EH (cell line): ENCODE data around the gene CACNA2D3.

Source experiments
- DNase-seq: peaks from one replicate; pipeline ENCODE4 v3.0.0-alpha.2; 2015; ENCODE audit warnings: low read depth

CACNA2D3 gene

GRCh38 chr3:54746722-54747121, 624.4 kb downstream of the CACNA2D3 start:
- DNase-seq, result peak; percentile 56

DNA sequence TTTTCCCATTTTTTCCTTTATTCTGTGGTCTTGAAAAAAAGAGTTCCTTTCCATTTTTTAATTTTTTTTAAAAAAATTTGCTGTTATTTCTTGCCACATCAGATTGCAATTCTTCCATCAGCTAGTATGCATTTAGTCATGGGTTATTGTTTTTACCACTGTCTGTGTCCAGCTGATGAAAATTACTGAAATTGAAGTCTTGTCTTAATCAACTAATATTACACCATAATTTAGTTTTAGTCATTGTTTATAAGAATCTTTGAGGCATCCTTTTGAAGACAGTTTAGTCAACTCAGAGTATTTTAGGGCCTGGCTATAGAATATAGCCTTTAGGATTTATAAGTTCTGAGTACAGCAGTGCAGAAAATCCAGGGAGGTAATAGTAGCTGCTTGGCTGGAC, 633.4 kb downstream of the CACNA2D3 start:
- no peak for DNase-seq

GRCh38 chr3:54756330-54756731, 634.0 kb downstream of the CACNA2D3 start:
- DNase-seq, result peak; percentile 99

GRCh38 chr3:54758461-54758860, 636.1 kb downstream of the CACNA2D3 start:
- DNase-seq, result no peak

- no peak for DNase-seq
Observed at GRCh38 chr3:54759166-54759565, 636.8 kb downstream of the CACNA2D3 start.

DNA sequence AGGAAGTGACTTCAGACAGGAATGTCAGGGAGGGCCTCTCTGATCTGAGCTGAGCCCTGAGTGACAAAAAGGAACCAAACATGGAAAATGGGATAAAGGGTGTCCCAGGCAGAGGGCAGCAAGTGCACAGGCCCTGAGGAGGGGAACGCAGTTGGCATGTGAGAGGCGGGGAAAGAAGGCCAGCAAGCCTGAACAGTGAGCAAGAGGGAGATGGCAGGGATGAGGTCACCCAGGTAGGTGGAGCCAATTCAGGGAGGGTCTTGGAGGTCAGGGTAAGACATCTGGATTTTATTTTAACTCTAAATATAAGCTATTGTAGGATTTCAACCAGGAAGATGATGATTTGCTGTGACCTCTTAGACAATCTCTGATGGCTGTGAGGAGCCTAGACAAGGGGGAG, 637.8 kb downstream of the CACNA2D3 start:
- peak; percentile 74 for DNase-seq

DNA sequence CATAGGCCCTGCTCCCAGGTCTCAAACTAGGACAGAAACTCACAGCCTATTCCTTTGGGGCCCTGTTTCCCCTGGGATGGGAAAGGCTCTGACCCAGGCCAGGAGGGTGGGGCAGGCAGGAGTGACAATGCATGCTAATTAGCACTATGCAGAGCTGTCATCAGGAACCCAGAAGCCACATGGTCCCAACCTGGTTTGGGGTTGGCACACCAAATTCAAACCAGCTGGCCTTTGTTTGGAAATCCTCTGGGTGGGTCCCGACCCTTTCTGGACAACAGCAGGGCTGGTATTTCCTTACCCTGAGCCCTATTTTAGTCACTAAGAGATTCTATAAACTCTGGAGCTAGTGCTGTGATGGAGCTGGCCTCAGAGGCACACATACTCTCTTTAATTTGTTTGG, 639.3 kb downstream of the CACNA2D3 start:
- DNase-seq, result no peak

- no peak for DNase-seq
Observed at GRCh38 chr3:54764911-54765310, 642.6 kb downstream of the CACNA2D3 start.

DNA sequence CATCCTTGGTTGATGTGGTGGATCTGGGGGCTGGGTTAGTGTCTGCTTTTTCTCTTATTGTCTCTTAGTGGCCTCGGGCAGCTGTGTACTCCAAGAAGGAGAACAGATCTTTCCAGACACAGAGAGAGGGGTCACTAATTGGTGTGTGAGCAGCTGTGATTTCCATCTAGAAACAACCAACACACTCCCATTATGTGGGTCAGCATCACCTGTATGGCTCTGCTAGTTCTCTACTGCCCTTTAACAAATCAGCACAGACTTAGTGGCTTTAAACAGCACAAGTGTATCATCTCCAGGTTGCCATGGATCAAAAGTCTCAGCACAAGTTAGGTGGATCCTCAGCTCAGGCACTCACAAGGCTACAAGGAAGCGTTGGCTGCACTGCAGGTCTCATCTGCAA, 648.7 kb downstream of the CACNA2D3 start:
- DNase-seq, result no peak

GRCh38 chr3:54772051-54772450, 649.7 kb downstream of the CACNA2D3 start:
- DNase-seq, result peak; percentile 67

DNA sequence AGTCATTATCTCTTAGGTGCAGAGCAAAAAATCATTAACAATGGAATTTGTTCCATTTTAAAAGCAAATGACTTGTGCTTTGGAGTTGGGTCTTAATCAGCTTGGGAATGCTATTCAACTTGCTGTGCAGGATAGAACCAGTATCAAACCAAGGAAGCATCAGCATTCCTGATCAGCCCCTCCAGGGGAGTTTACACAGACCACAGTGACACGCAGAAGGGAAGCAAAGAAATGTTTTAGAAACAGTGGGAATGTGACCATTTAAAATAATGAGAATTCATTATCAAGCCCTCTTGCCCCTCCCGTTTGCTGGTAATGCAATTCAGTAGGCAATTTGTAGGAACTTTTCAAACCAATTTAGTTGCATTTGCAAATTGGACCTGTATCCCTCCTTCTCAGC, 650.4 kb downstream of the CACNA2D3 start:
- DNase-seq, result peak; percentile 56

DNA sequence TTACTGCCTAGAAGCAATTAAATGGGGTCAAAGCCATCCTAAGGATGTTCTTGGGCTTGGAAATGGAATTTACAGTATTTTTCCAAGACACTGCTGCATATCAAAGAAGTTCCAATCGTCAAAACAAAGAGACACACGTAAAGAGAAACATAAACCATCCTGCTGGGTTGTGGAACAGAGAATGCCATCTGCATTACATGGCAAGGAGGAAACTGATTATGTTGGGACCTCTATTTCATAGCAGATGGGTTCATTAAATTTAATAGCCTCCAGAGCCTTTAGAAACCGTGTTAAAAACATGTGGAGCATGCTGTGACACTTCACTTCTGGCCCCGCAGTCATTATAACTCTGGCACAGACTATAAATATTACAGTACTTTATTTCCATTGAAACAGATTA, 650.9 kb downstream of the CACNA2D3 start:
- DNase-seq, result peak; percentile 82

DNA sequence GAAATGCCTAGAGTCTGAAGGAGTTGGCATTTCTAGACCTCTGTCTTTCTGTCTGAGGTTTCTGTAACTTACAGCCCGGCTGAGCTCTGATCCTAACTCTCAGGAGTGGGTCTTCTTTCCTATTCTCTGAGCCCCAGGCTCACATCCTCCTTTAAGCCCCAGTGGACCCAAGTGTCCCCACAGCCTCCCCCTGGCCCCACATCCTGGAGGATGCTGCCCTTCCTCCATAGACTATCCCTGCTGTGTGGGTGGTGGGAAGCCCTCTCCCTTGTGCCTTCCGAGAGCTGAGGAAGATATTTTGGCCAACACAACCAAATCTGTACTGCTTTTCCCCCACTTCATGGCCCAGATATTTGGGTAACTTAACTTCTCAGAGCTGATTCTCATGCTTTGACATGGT, 654.2 kb downstream of the CACNA2D3 start:
- no peak for DNase-seq

GRCh38 chr3:54777141-54777540, 654.8 kb downstream of the CACNA2D3 start:
- no peak for DNase-seq

DNA sequence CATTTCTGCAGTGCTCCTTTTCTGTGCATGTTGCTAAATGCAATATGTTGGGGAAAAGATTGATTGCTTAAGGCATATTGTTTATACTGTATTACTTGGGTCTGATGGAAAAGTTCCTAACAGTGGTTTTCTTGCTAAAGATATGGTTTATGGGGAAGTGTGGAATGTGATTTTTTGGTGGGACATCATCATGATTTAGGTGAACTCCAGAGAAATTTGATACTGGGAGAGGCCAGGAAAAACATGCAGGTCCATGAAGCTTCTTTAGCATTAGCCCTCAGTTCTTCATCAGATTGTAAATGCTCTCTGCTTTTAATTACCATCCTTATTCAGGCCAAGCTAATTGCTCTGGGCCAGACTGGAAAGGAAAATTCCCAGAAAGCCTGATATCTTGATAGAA, 658.0 kb downstream of the CACNA2D3 start:
- peak; percentile 67 for DNase-seq

DNA sequence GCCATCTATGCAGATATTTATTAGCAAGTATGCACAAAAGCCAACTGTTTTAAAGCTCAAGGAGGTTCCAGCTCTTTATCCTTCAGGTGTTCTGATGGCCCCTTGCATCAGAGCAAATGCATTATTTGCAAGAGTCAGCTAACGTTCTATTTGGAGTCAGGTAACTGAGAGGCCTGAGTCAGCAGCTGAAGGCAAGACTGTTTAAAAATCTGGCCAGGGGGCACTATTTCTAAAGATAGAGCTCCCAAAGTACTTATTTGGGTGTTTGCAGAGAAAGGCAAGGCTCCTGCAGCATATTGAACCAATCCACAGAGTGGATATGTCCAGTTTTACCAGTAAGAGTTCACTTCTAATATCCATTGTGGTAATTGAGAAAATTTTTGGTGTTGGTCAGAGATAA, 659.4 kb downstream of the CACNA2D3 start:
- no peak for DNase-seq

GRCh38 chr3:54783611-54784010, 661.3 kb downstream of the CACNA2D3 start:
- DNase-seq, result peak; percentile 83

GRCh38 chr3:54784021-54784420, 661.7 kb downstream of the CACNA2D3 start:
- no peak for DNase-seq

- no peak for DNase-seq
Observed at GRCh38 chr3:54785976-54786375, 663.6 kb downstream of the CACNA2D3 start.

DNA sequence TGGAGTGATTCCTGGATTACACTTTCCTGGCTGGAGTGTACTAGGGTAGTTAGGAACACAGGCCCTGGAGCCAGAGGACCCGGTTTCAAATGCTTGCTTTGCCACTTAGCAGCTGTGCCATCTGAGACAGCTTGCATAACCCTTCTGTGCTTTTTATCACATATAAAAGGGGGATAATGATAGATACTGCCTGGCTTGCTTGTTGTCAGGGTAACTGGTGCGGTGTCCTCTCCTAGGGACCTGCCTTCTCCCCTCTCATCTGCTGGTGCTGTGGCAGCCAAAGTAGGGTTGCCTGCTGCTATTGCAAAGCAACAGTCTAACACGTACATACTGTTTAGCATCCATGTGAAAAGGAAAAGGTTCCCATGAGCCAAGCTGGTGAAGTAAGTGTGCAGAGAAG, 667.7 kb downstream of the CACNA2D3 start:
- no peak for DNase-seq

DNA sequence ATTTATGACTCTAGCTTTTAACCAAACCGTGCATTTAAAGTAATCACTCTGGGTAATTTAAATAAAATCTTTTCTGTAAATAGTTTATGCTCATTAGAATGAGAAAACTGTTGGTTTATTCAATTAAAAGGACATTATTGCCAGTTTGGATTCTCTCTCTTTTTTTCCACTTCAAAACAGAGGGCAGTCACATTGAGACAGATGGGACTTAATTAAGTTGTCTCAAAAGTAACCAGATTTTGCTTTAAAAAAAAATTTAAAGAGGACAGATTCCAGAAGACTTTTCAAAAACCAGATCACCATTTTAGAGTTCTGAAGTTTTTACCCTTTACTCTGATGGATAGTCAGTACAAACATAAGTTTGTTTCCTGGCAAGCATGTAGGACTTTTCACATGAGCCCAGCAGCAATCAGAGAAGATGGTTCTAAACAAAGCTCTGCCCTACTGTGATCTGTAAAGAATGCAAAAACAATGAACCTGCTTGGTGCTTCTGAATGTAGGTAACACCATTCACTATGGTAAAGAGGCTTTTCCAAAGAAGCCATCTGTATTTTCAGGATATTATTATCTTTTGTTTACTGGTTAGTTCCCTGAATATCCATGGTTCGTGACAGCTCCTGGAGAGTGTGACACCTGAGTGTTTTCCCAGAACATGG, 669.3 kb downstream of the CACNA2D3 start:
- no peak for DNase-seq

GRCh38 chr3:54792584-54792983, 670.2 kb downstream of the CACNA2D3 start:
- DNase-seq, result no peak

- no peak for DNase-seq
Observed at GRCh38 chr3:54793171-54793570, 670.8 kb downstream of the CACNA2D3 start.

DNA sequence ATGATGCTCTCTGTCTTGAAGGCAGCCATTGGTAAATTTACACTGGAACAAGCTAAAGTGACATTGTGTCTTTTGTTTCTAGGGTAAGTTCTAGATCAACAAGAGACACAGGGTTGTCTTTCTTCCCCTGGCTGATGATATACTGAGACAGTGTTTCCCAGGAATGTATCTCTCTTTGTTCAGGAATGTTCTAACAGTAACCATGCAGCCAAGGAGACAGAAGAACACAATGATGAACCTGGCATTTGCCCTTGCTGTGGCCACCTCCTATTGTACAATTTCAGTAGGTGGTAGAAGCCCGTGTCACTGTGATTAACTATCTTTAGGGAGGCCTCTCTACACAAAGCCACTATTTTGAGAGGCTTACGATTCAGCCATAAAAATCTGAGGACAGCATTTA, 674.8 kb downstream of the CACNA2D3 start:
- peak; percentile 28 for DNase-seq

- no peak for DNase-seq
Observed at GRCh38 chr3:54800478-54800877, 678.1 kb downstream of the CACNA2D3 start.
